NAMALWA (cell line): ENCODE results near the gene TNNT3.
A peak's percentile ranks its signal among the peaks of the same experiment; 100 is the strongest.
"Not testable (repeated sequence)": the region's sequence is repeated elsewhere in the genome, so short reads cannot be mapped to it uniquely, and the experiment has no call there.

Experiments used
- DNase-seq: peaks from one replicate; pipeline ENCODE4 v3.0.0-alpha.2; 2015; ENCODE audit warnings: low spot score

Gene TNNT3

GRCh38 chr11:1935156-1936071 lies 15.9 kb downstream of the TNNT3 start:
- no peak for DNase-seq

- no peak for DNase-seq
Measured at GRCh38 chr11:1936072-1936780, 16.7 kb downstream of the TNNT3 start.

- DNase-seq: no peak
Measured at GRCh38 chr11:1936781-1937615, 17.5 kb downstream of the TNNT3 start.

- DNase-seq: no peak
Measured at GRCh38 chr11:1937616-1938342, 18.3 kb downstream of the TNNT3 start.

- DNase-seq: no peak
Measured at GRCh38 chr11:1938343-1939005, 19.0 kb downstream of the TNNT3 start.

GRCh38 chr11:1939006-1939625 lies 19.6 kb downstream of the TNNT3 start:
- DNase-seq: no peak

- DNase-seq: not testable (repeated sequence)
Measured at GRCh38 chr11:1939788-1940187, 20.3 kb downstream of the TNNT3 start.

- DNase-seq: no peak
Measured at GRCh38 chr11:1942558-1943260, 23.2 kb downstream of the TNNT3 start.

GRCh38 chr11:1943576-1943975 lies 24.1 kb downstream of the TNNT3 start:
- DNase-seq: no peak

GRCh38 chr11:1943977-1944376 lies 24.5 kb downstream of the TNNT3 start:
- no peak for DNase-seq

- no peak for DNase-seq
Measured at GRCh38 chr11:1946812-1947484, 27.4 kb downstream of the TNNT3 start, which contains the start of gene MRPL23. TSS of gene MRPL23 (plus strand) at chr11:1947332. CDS start at chr11:1947363, 31 bp downstream.

- DNase-seq: no peak
Measured at GRCh38 chr11:1947592-1948237, 28.2 kb downstream of the TNNT3 start.

- DNase-seq: no peak
Measured at GRCh38 chr11:1948389-1948788, 28.9 kb downstream of the TNNT3 start.

- DNase-seq: no peak
Measured at GRCh38 chr11:1949302-1949701, 29.8 kb downstream of the TNNT3 start.

- DNase-seq: no peak
Measured at GRCh38 chr11:1949922-1950321, 30.4 kb downstream of the TNNT3 start.

- DNase-seq: no peak
Measured at GRCh38 chr11:1952806-1953482, 33.4 kb downstream of the TNNT3 start.

- peak; percentile 31 for DNase-seq
Measured at GRCh38 chr11:1953489-1954266, 34.2 kb downstream of the TNNT3 start.
